KOPT-K1 (cell line): Measurements from ENCODE around the gene ATP11B.
"Not testable (repeated sequence)": the region's sequence is repeated elsewhere in the genome, so short reads cannot be mapped to it uniquely, and the experiment has no call there.

ENCODE experiments used
- H3K27ac ChIP-seq: fragments of 200-600 bp; sonication (generic); 2 replicates; pipeline ENCODE4 v1.5.1; 2016; ENCODE audit warnings: antibody characterized with exemption, mild to moderate bottlenecking, low read depth, low read length; ENCODE audit not compliant: poor library complexity, severe bottlenecking
- H3K36me3 ChIP-seq: fragments of 200-600 bp; sonication (generic); 2 replicates; pipeline ENCODE4 v1.5.1; 2017; ENCODE audit warnings: antibody characterized with exemption, mild to moderate bottlenecking, low read length, moderate library complexity; ENCODE audit not compliant: insufficient read depth
- H3K9me3 ChIP-seq: fragments of 200-600 bp; sonication (generic); 2 replicates; pipeline ENCODE4 v1.5.1; 2017; ENCODE audit warnings: antibody characterized with exemption, low read length, mild to moderate bottlenecking; ENCODE audit not compliant: insufficient read depth, poor library complexity, severe bottlenecking

The ATP11B gene

DNA sequence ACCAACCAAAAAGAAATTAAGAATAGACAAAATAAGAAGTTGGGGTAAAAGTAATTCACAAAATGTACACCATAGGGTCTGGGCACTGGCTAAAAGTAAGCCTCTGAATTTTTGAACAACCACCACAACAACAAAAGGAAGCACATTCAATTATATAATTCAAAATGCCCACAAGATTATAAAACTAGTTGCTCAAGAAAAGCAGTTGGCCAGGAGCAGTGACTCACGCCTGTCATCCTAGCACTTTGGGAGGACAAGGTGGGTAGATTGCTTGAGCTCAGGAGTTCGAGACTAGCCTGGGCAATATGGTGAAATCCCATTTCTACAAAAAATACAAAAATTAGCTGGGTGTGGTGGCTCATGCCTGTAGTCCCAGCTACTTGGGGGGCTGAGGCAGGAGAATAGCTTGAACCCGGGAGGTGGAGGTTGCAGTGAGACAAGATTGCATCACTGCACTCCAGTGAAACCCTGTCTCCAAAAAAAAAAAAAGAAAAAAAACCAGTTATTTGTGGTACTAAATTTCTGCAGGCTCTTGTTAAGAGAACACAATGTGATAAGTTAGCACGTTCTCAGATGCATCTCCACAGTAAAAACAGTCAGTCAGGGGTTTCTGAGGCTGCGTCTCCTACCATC is 6.6 kb upstream of the ATP11B start:
- Histone ChIP-seq H3K9me3 (no peaks in the 10 kb centered on the region), H3K27ac (no peak overlapping the region)

DNA sequence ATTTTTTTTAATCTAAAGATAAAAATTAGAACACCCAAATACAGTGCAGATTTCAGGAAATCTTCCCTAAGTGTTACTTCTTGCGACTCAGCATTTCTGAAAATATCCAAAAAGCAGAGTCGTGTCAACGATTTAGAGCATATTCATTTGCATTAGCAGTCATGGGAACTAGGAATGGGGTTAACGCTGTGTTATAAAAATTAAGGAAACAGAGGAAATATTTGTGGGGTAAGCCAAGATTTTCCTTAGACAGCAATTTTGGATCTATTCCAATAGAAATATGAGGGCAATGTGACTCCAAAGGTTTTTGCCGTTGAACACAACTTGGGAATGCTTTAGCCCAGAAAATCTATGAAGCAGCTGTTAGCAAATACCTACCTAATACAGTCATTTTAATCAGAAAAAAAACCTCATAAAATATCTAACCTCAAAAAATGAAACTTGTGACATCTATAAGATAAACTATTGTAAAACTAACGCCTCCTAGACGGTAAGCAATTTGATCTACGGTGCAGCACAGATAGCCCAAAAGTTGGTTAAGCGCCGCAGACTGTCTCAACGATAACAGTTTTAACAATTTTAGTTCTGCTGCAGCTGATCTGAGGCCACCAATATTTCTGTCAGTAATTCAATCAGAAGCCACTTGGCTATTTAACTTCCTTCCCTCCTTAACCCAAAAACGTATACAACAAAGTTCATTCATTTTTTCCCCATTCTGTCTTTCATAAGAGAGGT is 5.8 kb upstream of the ATP11B start:
- no peaks in the 10 kb centered on the region for H3K36me3 ChIP-seq
- H3K9me3 ChIP-seq = no peaks in the 10 kb centered on the region
- H3K27ac ChIP-seq = no peak overlapping the region

More for the DNA sequence above, 6.6 kb upstream of the ATP11B start:
- no peaks in the 10 kb centered on the region for H3K36me3 ChIP-seq

DNA sequence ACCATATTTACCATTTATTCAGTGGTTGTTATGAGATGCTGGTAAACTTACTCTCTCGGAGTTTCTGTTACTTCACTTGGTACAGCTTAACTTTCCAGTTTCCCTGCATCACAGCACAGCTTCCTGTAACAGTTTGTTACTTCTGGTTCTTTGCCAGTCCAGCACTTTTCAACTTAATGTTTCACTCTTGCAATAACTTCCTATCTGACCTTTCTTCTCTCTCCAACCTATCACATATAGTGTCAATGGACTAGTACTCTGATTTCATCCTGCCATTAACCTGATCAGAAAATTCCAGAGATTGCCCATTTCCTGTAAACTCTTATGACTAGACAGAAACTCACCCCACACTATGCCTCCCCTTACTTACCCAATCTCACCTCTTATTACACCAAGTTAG is 3.9 kb upstream of the ATP11B start:
- no peak overlapping the region for H3K27ac ChIP-seq
- H3K9me3 ChIP-seq = no peaks in the 10 kb centered on the region
- no peaks in the 10 kb centered on the region for H3K36me3 ChIP-seq

DNA sequence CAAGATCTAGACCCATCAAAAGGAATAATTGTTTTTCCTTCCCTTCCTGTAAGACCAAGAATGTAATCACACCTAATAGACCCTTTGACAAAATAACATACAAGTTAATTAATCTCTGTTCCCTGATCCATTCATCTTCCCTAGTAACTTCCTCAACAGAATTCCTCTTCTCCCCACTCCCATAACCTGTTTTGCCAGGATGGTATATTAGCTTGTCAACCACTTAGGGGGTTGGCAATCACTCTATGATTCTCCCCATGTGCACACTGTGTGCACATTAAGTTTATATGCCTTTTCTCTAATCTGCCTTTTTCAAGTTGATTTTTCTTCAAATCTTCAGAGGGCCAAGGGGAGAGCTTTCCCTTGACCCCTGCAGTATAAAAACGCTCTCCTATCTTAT is 2.7 kb upstream of the ATP11B start:
- no peaks in the 10 kb centered on the region for H3K9me3 ChIP-seq
- H3K27ac ChIP-seq = no peak overlapping the region
- H3K36me3 ChIP-seq = no peaks in the 10 kb centered on the region

DNA sequence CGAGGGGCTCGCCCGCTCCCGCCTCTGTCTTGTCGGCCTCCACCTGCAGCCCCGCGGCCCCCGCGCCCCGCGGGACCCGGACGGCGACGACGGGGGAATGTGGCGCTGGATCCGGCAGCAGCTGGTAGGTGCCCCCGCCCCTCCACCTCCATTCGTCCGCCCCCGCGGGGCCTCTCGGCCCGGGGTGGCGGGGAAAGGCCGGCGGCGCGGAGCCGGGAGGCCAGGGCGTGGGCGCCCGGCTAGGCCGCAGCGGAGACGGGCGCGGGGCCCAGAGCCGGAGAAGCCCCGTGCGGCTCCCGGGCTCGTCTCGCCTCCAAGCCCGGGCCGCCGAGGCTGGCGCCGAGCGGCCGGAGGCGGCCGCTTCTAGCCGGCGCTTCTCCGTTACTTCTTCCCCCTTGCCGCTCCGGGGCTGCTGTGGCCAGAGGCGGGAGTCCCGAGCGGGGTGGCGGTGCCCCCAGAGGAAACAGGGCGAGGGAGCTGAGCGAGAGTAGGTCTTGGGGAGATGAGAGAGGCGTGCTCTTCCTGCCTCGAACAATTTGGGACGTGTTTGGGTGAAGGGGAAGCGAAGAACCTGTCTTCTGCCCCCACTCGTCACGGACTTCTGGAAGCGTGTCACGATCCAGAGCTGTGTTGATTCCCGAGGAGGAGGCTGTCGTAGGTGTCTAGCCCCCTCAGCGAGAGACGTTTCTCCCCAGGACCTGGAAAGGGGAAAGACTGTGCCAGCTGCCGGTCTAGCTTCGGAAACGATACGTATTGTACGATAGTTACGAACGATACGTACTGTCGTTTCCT is 555 bp downstream of the ATP11B start:
- Histone ChIP-seq H3K36me3 (no peaks in the 10 kb centered on the region), H3K9me3 (no peaks in the 10 kb centered on the region), H3K27ac (peak overlapping the region; percentile 80)

DNA sequence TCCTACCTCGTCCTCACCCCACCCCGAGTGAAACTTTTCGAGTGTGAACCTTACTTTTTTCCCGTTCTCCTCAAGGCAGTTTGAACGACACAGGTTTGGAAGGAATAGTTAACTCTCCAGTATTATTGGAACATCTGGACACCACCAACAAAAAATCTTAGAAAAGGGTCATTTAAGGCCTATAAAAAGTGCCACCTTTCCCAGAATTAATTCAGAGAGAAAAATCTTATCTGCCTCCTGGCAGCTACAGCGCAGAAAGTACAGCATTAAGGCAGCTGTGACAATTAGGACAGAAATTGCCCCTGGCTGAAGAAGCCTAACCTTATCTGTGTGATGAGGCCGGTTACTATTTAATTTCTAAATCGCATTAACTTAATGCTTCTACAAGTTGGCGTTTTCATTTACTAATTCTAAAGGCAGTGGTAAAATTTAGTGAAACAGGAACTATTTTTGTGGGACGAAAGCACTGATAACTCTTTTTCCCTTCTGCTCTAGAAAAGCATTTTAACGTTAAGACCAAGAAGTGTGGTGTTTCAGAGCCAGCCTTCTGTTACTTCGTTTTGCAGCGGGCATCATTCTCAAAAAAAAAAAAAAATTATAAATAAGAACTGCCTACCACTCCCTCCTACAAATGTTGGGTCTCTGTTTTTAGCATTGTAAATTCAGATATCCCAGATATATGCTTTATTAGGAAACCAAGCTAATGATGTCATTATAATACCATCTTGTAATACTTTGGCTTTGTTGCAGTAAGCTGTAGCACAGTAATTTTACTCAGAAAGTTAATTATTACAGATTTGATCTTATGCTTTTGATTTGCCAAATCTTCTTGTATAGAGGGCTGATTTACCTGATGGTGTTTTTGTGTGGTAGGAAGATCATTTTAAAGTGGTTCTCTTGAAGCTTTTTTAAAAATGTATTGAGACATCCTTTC is 1.4 kb downstream of the ATP11B start:
- Histone ChIP-seq H3K27ac (peak overlapping the region; percentile 80), H3K9me3 (no peaks in the 10 kb centered on the region), H3K36me3 (no peaks in the 10 kb centered on the region)

DNA sequence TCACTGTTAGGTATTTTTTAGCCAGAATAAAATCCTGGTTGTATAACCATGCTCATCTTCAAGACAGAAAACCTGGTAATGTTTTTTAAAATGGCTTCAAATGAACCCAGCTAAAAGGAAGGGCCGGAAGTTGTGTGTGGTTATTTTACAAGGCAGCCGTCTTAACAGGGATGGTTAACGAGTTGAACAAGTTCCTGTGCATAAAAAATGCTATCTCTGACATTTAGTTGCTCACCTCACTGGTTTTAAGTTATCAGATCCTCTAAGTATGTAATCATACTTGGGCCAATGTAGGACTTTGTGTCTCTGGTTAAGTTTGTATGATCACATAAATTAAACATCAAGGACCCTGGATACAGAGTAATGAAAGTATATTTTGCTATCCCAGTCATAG is 2.1 kb downstream of the ATP11B start:
- H3K9me3 ChIP-seq = no peaks in the 10 kb centered on the region
- peak overlapping the region; percentile 80 for H3K27ac ChIP-seq
- no peaks in the 10 kb centered on the region for H3K36me3 ChIP-seq

DNA sequence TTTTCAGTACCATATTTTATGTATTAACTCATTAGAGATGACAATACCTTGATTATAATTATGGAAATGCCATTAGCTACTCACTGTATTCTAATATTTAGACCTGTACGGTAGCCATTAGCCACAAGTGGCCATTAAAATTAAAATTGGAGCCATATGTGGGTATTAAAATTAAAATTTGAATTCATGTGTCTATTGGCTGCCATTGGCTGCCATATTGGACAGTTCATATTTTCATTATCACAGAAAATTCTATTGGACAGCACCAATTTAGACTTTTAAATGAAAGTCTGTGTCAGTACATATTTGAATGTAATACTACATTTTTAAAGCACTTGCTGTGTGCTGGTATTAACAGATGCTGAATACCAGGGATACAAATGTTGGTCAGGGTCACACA is 3.0 kb downstream of the ATP11B start:
- H3K9me3 ChIP-seq = no peaks in the 10 kb centered on the region
- no peak overlapping the region for H3K27ac ChIP-seq
- no peaks in the 10 kb centered on the region for H3K36me3 ChIP-seq

DNA sequence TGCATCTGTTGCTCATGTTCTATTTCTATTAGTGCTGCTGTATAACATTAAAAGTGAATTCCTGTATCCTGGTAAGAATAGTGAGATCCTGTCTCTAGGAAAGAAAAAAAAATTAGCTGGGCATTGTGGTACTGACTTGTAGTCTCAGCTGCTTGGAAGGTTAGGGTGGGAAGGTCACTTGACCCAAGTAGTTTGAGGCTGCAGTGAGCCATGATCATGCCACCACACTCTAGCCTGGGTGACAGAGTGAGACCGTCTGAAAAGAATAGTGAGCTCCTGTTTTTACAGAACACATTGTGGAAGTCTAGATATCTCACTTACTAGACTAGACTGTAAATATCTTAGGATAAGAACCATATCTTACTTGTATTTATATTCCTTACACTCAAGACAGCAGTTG is 4.6 kb downstream of the ATP11B start:
- H3K27ac ChIP-seq = no peak overlapping the region
- H3K36me3 ChIP-seq = no peaks in the 10 kb centered on the region
- H3K9me3 ChIP-seq = no peaks in the 10 kb centered on the region

DNA sequence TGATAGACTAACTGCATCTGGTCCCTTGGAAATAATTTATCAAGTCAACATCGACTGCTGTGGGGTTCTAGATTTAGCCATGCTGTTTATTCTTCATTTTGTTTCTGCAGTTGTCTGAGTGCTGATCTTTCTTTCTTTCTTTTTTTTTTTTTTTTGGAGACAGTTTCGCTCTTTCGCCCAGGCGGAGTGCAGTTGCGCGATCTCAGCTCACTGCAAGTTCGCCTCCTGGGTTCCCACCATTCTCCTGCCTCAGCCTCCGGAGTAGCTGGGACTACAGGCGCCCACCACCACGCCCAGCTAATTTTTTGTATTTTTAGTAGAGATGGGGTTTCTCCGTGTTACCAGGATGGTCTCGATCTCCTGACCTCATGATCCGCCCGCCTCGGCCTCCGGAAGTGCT is 5.8 kb downstream of the ATP11B start:
- not testable (repeated sequence) for H3K27ac ChIP-seq, H3K9me3 ChIP-seq, H3K36me3 ChIP-seq

DNA sequence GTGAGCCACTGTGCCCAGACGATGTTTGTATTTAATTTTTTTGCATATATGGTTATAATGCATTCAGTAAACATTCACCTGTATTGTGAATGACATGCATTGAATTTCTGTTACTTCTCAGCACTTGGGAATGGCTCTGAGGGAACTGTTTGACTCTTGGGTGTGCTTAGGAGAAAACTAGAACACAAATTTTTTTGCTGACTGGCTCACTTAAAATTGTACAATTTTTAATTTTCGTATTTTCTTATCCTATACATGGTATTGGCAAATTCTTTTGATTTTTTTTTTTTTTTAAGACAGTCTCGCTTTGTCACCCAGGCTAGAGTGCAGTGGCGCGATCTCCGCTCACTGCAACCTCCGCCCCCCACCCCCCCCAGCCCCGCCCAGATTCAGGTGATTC is 7.2 kb downstream of the ATP11B start:
- H3K27ac ChIP-seq = no peak overlapping the region
- no peaks in the 10 kb centered on the region for H3K9me3 ChIP-seq
- no peaks in the 10 kb centered on the region for H3K36me3 ChIP-seq

DNA sequence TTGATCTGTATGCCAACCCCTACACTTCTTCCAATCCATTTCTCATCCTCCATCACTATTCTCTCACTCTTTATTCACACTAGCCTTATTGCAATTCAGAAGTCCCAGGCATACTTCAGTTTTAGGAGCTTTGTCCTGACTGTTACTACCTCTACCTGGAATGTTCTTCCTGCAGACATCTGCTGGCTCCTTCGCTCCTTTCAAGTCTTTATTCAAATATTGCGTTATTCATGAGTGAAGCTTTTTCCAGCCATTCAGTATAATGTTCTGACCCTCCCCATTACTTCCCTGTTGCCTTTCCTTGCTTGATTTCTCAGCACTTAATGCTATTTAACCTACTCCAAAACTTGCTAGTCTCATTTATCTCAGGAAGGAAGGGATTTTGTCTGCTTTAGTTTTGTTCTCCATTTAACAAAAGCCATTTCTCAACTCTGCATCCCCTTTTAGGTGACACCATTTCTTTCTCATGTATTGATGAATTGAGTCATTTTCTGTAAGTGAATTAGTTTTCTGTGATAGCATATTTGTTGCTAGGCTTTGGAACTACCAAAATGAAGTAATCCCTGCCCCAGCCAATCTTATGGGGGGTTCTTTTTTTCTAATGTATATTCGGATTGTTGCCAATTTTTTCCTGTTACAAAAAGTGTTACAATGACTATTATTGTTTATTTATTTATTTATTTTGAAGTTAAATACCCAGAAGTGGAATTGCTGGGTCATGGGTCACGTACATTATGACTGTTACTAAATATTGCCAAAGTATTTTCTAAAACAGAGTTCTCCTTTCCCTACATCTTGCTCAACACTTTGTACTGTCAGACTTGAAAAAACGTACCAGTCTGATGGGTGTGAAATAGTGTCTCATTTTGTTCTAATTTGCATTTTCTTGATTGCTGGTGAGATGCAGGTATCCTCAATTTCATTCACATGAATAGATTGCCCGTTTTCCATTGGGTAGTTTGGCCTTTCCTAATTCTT is 9.4 kb downstream of the ATP11B start:
- H3K27ac ChIP-seq = no peak overlapping the region
- no peaks in the 10 kb centered on the region for H3K36me3 ChIP-seq
- no peaks in the 10 kb centered on the region for H3K9me3 ChIP-seq

DNA sequence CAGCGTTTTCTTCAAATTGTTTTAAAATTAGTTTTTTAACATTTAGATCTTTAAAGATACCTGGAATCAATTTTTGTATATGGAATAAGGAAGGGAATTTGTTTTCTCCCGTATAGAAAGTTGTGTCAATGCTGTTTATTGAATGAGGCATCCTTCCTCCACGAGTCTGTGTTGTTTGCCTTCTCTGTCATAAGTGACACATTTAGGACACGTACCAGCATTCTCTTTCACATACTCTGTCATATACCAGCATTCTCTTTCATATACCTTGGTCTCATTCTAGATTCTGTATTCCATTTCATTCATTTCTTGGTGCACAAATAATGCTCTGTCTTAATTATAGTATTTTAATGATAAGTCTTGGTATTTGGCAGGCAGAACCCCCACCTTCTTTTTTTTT is 10.3 kb downstream of the ATP11B start:
- H3K36me3 ChIP-seq = no peaks in the 10 kb centered on the region
- H3K9me3 ChIP-seq = no peaks in the 10 kb centered on the region
- H3K27ac ChIP-seq = no peak overlapping the region

DNA sequence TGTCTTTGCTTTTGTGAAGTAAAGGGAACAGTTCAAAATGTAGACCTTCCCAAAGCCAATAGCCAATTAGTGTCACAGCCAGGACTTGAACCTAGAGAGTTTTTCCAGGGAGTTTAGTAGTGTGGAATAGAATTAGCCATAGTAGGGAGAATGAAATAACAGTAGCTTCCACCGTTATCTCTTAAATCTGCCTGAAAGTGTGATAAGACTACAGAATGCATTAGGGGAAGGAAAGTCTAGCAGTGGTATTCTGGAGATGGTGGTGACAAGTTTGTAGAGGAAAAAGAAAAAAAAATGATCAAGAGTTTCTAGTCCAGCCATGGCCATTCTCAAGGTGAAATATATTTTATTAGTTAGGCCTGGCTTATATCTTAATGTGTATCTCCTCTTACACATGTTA is 13.8 kb downstream of the ATP11B start:
- no peaks in the 10 kb centered on the region for H3K9me3 ChIP-seq
- no peak overlapping the region for H3K27ac ChIP-seq
- H3K36me3 ChIP-seq = no peaks in the 10 kb centered on the region
